UCSD-AML1 (cell line): ENCODE results near the gene MLPH.
A peak's percentile ranks its signal among the peaks of the same experiment; 100 is the strongest.
"Not testable (repeated sequence)": the region's sequence is repeated elsewhere in the genome, so short reads cannot be mapped to it uniquely, and the experiment has no call there.

ENCODE experiments used
- DNase-seq: peaks from one replicate; lab custom pipeline; 2025; ENCODE audit not compliant: unreplicated experiment; lab: John Stamatoyannopoulos, UW

Gene MLPH

GRCh38 chr2:237577956-237578870, 91.2 kb downstream of the MLPH start:
- no peak for DNase-seq

GRCh38 chr2:237581326-237581725, 94.3 kb downstream of the MLPH start:
- DNase-seq = no peak

DNA sequence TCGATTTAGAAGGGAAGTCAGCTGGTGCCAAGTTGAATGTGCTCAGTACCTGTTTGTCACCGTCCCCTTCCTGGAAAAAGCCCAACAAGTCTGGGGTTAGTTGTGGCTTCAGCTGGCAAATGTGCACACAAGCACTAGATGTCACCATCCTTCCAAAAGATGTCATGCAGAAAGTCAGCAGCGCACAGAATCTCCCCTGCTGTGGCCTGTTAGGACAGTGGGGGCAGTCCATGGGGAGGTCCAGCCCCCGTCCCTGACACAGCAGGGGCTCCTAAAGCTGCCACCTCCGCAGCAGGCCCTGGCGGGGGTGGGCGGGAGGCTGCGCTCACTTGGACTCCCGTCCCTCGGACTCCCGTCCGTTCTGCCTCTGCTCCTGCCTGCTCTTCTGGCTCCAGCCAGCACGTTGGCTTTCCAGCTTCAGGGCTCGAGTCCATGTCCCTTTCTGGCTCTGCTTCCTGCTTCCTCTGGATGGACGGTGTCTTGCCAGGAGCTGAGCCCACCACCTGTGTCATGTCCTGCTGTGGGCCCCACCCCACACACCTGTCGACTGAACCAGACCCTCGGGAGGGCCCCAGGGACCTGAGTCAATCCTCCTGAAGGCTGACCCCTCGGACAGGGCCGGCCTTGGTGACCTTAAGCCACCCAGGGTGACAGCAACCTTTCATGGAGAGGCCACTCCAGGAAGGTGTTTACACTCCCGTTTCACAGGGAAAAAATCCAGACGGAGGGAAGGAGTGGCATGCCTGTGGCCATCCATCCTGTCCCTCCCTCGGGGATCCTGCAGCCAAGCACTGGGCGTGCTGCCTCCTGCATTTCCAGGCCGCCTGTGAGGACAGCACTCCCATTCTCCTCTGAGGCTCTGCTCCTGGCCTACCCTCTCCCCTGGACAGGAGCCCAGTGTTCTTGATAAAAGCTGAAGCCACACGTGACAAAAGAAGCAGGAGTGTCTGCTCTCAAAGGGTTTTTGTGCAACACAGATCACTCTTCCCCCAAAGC, 95.0 kb downstream of the MLPH start:
- DNase-seq = peak; percentile 35

DNA sequence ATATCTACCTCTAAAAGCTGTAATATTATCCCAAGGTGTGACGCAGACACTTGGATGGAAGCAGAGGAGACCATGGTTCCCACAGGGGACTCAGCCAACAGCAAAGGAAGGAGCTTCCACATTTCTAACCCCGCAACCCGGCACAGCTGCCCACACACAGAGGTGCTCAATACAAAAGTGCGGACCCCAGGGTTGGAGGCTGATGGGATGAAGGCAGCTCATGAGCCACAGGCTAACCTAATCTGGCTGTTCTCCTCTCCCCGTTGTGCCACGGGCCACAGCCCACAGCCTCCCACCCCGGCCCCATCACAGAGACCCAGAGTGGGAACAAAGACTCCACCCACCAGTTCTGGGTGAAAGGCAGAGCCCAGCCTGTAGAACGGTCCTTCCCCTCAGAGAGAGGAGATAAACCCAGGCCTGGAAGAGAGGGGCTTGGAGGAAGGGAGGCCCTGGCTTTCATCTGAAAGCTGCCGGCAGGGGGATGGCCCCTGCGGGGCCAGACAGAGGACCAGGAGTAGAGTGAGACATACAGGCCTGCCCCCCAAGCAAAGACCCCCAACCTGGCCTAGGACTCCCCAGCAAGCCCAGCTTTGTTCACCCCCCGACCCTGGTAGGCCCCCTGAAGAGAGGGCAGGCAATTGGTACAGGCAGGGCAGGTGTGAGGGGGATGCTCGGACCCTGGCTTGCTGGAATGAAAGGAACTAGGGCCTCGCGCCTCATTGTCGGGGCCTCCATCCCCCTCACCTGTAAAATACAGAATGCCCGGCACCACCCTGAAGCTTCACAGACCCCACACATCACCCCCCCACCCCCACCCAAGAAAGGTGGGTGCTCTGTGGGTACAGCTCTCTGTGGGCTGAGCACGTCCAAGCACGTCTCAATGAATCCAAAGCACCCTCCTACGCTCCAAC, 96.6 kb downstream of the MLPH start:
- DNase-seq = no peak

DNA sequence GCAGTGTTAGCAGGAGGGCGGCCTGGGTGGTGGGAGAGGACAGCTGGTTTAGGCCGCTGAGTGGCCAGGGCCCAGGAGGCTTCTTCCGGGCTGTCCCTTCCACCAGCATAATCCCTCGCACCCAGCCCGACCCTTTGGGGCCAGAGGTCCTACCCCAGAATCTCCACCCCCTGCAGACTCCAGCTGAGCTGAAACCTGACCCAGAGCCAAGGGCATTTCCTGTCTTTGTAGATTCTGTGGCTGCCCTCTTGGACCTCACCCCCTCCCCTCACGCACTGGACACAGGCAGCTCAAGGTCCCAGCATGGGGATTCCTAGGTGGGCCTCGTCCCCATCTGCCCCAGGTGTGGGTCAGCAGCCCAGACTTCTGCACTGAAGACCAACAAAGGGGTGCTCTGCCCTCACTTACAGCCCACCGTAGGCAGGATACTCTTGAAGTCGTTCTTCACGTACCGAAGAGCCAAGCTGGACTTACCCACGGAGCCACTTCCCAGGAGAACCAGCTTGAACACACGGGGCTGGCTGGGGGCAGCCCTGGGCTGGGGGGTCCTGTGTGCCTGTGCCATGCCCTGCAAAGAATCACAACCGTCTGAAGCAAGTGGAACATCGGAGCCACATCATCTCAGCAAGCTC, 98.7 kb downstream of the MLPH start:
- DNase-seq = no peak

GRCh38 chr2:237588044-237588696, 101.1 kb downstream of the MLPH start:
- no peak for DNase-seq

- no peak for DNase-seq
Measured at GRCh38 chr2:237590272-237591140, 103.5 kb downstream of the MLPH start, which contains the start of gene RAB17. Gene RAB17 (minus strand): TSS chr2:237590734. CDS start chr2:237586154, 4,580 bp downstream.

- peak; percentile 43 for DNase-seq
Measured at GRCh38 chr2:237591141-237591881, 104.3 kb downstream of the MLPH start.

- no peak for DNase-seq
Measured at GRCh38 chr2:237592425-237592980, 105.5 kb downstream of the MLPH start.

DNA sequence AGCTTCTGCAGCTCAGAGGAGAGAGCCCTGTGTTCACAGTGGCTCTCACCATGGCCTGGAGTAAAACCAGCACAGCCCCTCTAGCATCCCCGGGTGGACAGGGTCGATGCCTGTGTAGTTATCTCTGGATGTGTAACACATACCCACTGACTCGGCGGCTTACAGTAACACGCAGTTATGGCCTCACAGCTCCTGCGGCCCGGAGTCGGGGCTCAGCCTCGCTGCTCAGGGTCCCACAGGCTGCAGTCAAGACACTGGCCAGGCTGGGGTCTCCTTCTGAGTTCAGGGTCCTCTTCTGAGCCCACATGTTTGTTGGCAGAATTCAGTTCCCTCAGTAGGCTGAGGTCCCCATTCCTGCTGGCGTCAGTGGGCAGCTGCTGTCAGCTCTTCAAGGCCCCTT, 106.0 kb downstream of the MLPH start:
- no peak for DNase-seq

DNA sequence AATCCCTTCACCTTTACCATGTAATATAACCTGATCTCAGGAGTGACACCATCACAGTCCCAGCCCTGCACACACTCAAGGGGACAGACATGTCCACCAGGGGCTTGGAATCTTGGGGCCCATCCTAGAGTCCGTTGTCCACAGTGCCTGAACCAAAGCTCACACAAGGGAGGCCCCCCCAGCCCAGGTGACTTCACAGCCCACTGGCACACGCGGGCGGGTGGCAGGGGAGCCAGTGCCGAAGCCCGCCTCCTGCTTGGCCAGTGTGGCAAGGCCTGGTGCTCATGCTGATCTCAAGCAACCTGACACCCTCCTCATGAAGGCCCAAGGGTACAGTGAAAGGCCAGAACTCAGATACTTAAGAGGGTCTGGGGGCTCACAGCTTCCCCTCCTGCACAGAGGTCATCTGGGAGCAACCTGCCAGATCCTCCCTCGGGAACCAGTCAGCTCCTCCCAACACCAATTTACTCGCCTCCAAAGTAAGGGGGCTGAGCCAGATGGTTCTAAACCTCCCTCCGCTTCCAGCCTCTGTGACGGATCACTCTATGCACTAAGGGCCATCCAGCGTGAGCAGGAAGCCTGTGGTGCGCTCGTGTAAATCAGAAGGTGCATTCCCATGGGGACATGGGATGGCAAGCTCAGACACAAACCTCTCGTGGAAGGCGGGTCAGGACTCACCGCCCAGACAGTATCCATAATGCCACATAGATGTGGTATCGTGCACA, 106.7 kb downstream of the MLPH start:
- DNase-seq = no peak

- no peak for DNase-seq
Measured at GRCh38 chr2:237594514-237594871, 107.4 kb downstream of the MLPH start.

DNA sequence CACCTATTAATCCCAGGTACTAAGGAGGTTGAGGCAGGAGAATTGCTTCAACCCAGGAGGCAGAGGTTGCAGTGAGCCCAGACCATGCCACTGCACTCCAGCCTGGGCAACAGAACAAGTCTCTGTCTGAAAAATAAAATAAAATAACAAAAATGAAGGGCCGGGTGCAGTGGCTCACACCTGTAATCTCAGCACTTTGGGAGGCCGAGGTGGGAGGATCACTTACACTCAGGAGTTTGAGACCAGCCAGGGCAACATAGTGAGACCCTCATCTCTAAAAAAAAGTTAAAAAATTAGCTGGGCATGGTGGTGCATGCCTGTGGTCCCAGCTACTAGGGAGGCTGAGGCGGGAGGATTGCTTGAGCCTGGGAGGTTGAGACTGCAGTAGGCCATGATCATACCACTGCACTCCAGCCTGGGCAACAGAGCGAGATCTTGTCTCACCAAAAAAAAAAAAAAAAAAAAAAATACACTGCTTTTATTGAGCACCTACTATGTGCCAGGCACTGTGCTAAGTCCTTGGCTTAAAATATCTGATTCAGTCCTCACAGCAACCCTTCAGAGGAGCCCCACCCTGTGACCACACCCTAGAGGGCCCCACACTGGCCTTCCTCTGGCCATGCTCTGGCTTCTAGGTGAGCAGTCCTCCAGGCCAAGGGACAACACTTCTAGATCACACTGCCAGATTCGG, 108.9 kb downstream of the MLPH start:
- DNase-seq = not testable (repeated sequence)

GRCh38 chr2:237596520-237597195, 109.6 kb downstream of the MLPH start:
- no peak for DNase-seq

GRCh38 chr2:237597196-237598145, 110.4 kb downstream of the MLPH start:
- no peak for DNase-seq
